Measurements from ENCODE around the gene KCNH4.

Gene KCNH4

GRCh38 chr17:42131981-42132432, 48.9 kb downstream of the KCNH4 start:
- Histone ChIP-seq H3K4me1 (peaks cover 60 to 100% (median 92%) of the 10 kb centered on the region in 10 experiments), H3K36me3 (peaks cover 61 to 81% (median 68%) of the 10 kb centered on the region in 11 experiments), H3K9me3 (replicated peaks in 1 of 11) (no peaks in the 10 kb centered on the region), H3K4me2 (peak overlapping the region; percentile 60 to 95 (median 90)), H3K4me3 (peak overlapping the region in 8 of 10 experiments; percentile 22 to 51 (median 27); a peak in 14 of 20 replicates), H4K20me1 (peaks cover 7 to 100% (median 85%) of the 10 kb centered on the region in 11 experiments; a peak in 21 of 22 replicates), H3K9ac (peak overlapping the region; percentile 32 to 75 (median 56); a peak in 19 of 22 replicates), H3K27ac (peak overlapping the region; percentile 48 to 90 (median 68); a peak in 21 of 22 replicates), H3K27me3 (no peaks in the 10 kb centered on the region)
- no peak for TF ChIP-seq Cebpa-rat (IDR thresholded peaks at IDR 0.05)

- Histone ChIP-seq H3K27ac (peak overlapping the region; percentile 48 to 90 (median 68); a peak in 21 of 22 replicates), H3K27me3 (no peaks in the 10 kb centered on the region), H3K4me1 (peaks cover 56 to 94% (median 84%) of the 10 kb centered on the region in 10 experiments), H3K9ac (peak overlapping the region; percentile 32 to 75 (median 56); a peak in 18 of 22 replicates), H4K20me1 (peaks cover 7 to 97% (median 77%) of the 10 kb centered on the region in 11 experiments; a peak in 20 of 22 replicates), H3K36me3 (peaks cover 61 to 81% (median 68%) of the 10 kb centered on the region in 11 experiments), H3K4me2 (peak overlapping the region; percentile 60 to 95 (median 90)), H3K9me3 (replicated peaks in 1 of 11) (no peaks in the 10 kb centered on the region), H3K4me3 (peak overlapping the region in 7 of 10 experiments; percentile 22 to 51 (median 30); a peak in 13 of 20 replicates)
- no peak for TF ChIP-seq Cebpa-rat (IDR thresholded peaks at IDR 0.05)
Observed at GRCh38 chr17:42131232-42131631, 49.7 kb downstream of the KCNH4 start.

- Histone ChIP-seq H4K20me1 (peaks cover 7 to 89% (median 69%) of the 10 kb centered on the region in 11 experiments; a peak in 20 of 22 replicates), H3K9me3 (replicated peaks in 1 of 11) (no peaks in the 10 kb centered on the region), H3K27me3 (no peaks in the 10 kb centered on the region), H3K27ac (peak overlapping the region; percentile 48 to 90 (median 68); a peak in 20 of 22 replicates), H3K36me3 (peaks cover 64 to 81% (median 72%) of the 10 kb centered on the region in 11 experiments), H3K4me1 (peaks cover 48 to 86% (median 76%) of the 10 kb centered on the region in 10 experiments), H3K9ac (peak overlapping the region in 9 of 11 experiments; percentile 30 to 75 (median 55); a peak in 10 of 22 replicates), H3K4me2 (peak overlapping the region in 9 of 11 experiments; percentile 79 to 95 (median 90); a peak in 18 of 22 replicates), H3K4me3 (peak overlapping the region in 1 of 10 experiments; percentile 30; a peak in 1 of 20 replicates)
- TF ChIP-seq Cebpa-rat (IDR thresholded peaks at IDR 0.05), result no peak
Observed at GRCh38 chr17:42130310-42130936, 50.5 kb downstream of the KCNH4 start.

DNA sequence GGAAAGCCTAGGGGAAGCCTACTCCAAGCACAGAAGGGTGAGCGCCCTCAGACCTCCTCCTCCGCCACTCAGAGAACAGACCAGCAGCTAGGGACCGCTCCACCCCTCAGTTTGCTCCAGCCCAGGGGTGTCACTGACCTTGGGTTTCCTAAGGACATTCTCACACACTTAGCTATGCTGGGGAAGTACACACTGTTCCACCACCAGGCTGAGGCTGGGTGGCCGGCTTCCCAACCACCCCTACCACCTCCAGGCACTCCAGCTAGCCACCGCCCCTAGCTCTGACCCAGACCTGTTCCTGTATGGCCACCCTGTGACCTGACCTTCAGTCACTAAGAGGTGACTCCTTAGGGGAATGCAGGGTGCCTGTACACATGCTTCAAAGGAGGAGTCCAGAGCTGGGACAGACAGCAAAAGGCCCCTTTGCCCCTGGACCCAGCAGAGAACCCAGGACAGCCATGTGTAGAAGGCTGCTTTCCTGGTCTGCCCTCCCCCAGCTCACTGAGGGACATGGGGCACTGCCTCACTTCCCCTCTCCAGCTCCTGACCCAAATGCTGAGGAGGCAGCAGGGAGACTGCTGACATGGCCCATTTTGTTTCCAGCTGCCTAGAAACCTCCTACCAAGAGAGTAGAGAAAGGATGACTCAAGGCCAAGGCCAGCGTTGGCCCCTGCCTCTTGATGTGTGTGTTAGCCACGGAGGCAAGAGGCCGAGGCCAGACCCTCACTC, 51.7 kb downstream of the KCNH4 start:
- Histone ChIP-seq H3K27me3 (no peaks in the 10 kb centered on the region), H3K9ac (peak overlapping the region in 9 of 11 experiments; percentile 27 to 77 (median 45); a peak in 12 of 22 replicates), H3K9me3 (replicated peaks in 1 of 11) (no peaks in the 10 kb centered on the region), H3K4me1 (peaks cover 36 to 74% (median 64%) of the 10 kb centered on the region in 10 experiments), H3K27ac (peak overlapping the region; percentile 5 to 90 (median 68); a peak in 20 of 22 replicates), H3K4me3 (peak overlapping the region in 2 of 10 experiments; percentile 6 to 22; a peak in 3 of 20 replicates), H4K20me1 (peaks cover 7 to 78% (median 57%) of the 10 kb centered on the region in 11 experiments; a peak in 20 of 22 replicates), H3K36me3 (peaks cover 66 to 79% (median 71%) of the 10 kb centered on the region in 11 experiments), H3K4me2 (peak overlapping the region in 8 of 11 experiments; percentile 37 to 95 (median 90); a peak in 14 of 22 replicates)
- TF ChIP-seq Cebpa-rat (IDR thresholded peaks at IDR 0.05), result no peak

- peaks cover 72 to 84% (median 80%) of the 10 kb centered on the region in 11 experiments for H3K36me3 ChIP-seq
Observed at GRCh38 chr17:42127414-42127813, 53.5 kb downstream of the KCNH4 start.

GRCh38 chr17:42126836-42127235, 54.1 kb downstream of the KCNH4 start:
- Histone ChIP-seq H3K27ac (no peak overlapping the region), H4K20me1 (peaks cover 0 to 60% (median 33%) of the 10 kb centered on the region in 11 experiments; a peak in 19 of 22 replicates), H3K4me3 (no peak overlapping the region), H3K9ac (peak overlapping the region in 1 of 11 experiments; percentile 12; a peak in 1 of 22 replicates), H3K4me1 (peaks cover 12 to 54% (median 41%) of the 10 kb centered on the region in 10 experiments), H3K9me3 (replicated peaks in 1 of 11) (no peaks in the 10 kb centered on the region), H3K27me3 (no peaks in the 10 kb centered on the region), H3K4me2 (no peak overlapping the region), H3K36me3 (peaks cover 76 to 89% (median 82%) of the 10 kb centered on the region in 11 experiments)
- TF ChIP-seq Cebpa-rat (IDR thresholded peaks at IDR 0.05), result no peak

More at GRCh38 chr17:42127414-42127813, 53.5 kb downstream of the KCNH4 start:
- peaks cover 17 to 56% (median 46%) of the 10 kb centered on the region in 10 experiments for H3K4me1 ChIP-seq
- no peak overlapping the region; a peak in 1 of 22 replicates for H3K27ac ChIP-seq
- H3K4me3 ChIP-seq, result no peak overlapping the region
- H3K9me3 ChIP-seq (replicated peaks in 1 of 11), result no peaks in the 10 kb centered on the region
- peak overlapping the region in 1 of 11 experiments; percentile 12; a peak in 1 of 22 replicates for H3K9ac ChIP-seq
- no peak for TF ChIP-seq Cebpa-rat (IDR thresholded peaks at IDR 0.05)
- 0 out of 22 replicates have a peak overlapping the region, but pooled peaks of 1 of the 11 experiments have one; percentile 92 for H3K4me2 ChIP-seq
- no peaks in the 10 kb centered on the region for H3K27me3 ChIP-seq
- H4K20me1 ChIP-seq, result peaks cover 0 to 60% (median 39%) of the 10 kb centered on the region in 11 experiments; a peak in 20 of 22 replicates

DNA sequence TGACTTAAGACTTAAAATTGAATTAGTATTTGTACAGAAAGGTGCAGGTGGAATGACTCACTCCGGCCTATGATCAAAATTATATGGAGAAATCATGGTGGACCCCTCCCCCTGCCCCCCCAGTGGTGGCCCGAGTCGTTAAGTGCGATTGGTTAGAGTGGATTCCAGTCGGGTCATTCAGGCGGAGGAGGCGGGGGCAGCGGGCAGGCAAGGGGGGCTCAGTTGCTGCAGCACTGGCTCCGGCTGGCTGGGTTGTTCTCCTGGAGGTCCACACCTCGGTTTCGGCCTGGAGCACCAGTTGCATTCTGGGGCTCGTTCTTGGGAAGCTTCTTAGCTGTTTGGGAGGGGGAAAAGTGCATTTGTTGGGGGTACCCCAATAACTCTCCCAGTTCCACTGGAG, 55.4 kb downstream of the KCNH4 start:
- Histone ChIP-seq H3K4me1 (peaks cover 7 to 49% (median 35%) of the 10 kb centered on the region in 10 experiments), H3K4me2 (no peak overlapping the region), H3K27me3 (no peaks in the 10 kb centered on the region), H4K20me1 (peaks cover 0 to 52% (median 21%) of the 10 kb centered on the region in 11 experiments; a peak in 16 of 22 replicates), H3K9me3 (replicated peaks in 1 of 11) (no peaks in the 10 kb centered on the region), H3K27ac (no peak overlapping the region), H3K4me3 (no peak overlapping the region), H3K9ac (no peak overlapping the region), H3K36me3 (peaks cover 70 to 82% (median 77%) of the 10 kb centered on the region in 11 experiments)
- TF ChIP-seq Cebpa-rat (IDR thresholded peaks at IDR 0.05), result no peak

DNA sequence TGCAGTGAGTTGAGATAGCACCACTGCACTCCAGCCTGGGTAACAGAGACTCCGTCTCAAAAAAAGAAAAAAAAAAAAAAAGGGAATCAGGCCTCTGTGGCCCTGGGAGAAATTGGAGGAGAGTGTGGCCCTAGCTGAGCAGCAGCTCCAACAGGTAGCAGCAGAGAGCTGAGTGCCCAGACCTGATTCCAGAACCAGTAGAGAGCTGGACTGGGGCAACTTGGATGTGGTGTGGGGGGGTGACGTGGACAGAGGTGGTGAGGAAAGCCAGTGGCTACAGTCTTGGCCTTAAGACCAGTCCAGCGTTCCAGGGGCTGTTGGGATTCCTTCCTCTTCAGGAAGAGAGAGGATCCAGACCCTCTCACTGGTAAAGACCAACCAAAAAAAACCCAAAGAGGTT, 56.7 kb downstream of the KCNH4 start:
- peaks cover 0 to 41% (median 12%) of the 10 kb centered on the region in 11 experiments; a peak in 13 of 22 replicates for H4K20me1 ChIP-seq

More for the DNA sequence above, 56.7 kb downstream of the KCNH4 start:
- no peak overlapping the region for H3K4me2 ChIP-seq
- H3K9me3 ChIP-seq (replicated peaks in 1 of 11), result no peaks in the 10 kb centered on the region
- peaks cover 58 to 76% (median 66%) of the 10 kb centered on the region in 11 experiments for H3K36me3 ChIP-seq
- H3K9ac ChIP-seq, result 0 out of 22 replicates have a peak overlapping the region, but pooled peaks of 1 of the 11 experiments have one; percentile 37
- no peak overlapping the region for H3K4me3 ChIP-seq
- peaks cover 15 to 49% (median 35%) of the 10 kb centered on the region in 10 experiments for H3K4me1 ChIP-seq
- no peak overlapping the region for H3K27ac ChIP-seq
- H3K27me3 ChIP-seq, result no peaks in the 10 kb centered on the region
- TF ChIP-seq Cebpa-rat (IDR thresholded peaks at IDR 0.05), result no peak

Measured in BLaER1 treated with 17β-estradiol and CSF1 and Interleukin-3, amounts not matched to agents 10 nM and 100 nM (cell line).